Stimulated activated memory B cell treated with anti-CD40 and anti-IgM and Interleukin-4, amounts not matched to agents 10 μg/mL and 1 μg/mL and 100 μg/mL, for 72 hours (primary cell): ENCODE results near the gene MAP2K5.

Source experiments
- ATAC-seq: fragments of 150-1000 bp; cut with Tn5 transposase; 2 replicates; pipeline ENCODE4 v1.10.0; 2021
- H3K27ac Mint-ChIP-seq: one replicate; pipeline ENCODE4 v1.8.0; 2022; ENCODE audit warnings: mild to moderate bottlenecking, mixed read lengths
- H3K27me3 Mint-ChIP-seq: one replicate; pipeline ENCODE4 v1.8.0; 2022; ENCODE audit warnings: mixed read lengths
- H3K36me3 Mint-ChIP-seq: one replicate; pipeline ENCODE4 v1.8.0; 2022; ENCODE audit warnings: mixed read lengths
- H3K4me1 Mint-ChIP-seq: one replicate; pipeline ENCODE4 v1.8.0; 2022; ENCODE audit warnings: mixed read lengths
- H3K4me3 Mint-ChIP-seq: one replicate; pipeline ENCODE4 v1.8.0; 2022; ENCODE audit warnings: mild to moderate bottlenecking, moderate library complexity, mixed read lengths
- H3K9me3 Mint-ChIP-seq: one replicate; pipeline ENCODE4 v1.8.0; 2022; ENCODE audit warnings: mixed read lengths

The MAP2K5 gene

GRCh38 chr15:67805008-67805665 is 262.6 kb downstream of the MAP2K5 start:
- H3K4me3 Mint-ChIP-seq = no peak overlapping the region
- no peaks in the 10 kb centered on the region for H3K27me3 Mint-ChIP-seq
- no peak overlapping the region for H3K27ac Mint-ChIP-seq
- H3K4me1 Mint-ChIP-seq = peaks cover 11% of the 10 kb centered on the region
- ATAC-seq = no peak
- H3K9me3 Mint-ChIP-seq = no peaks in the 10 kb centered on the region
- peaks cover 36% of the 10 kb centered on the region for H3K36me3 Mint-ChIP-seq

- ATAC-seq = no peak
- H3K27ac Mint-ChIP-seq = no peak overlapping the region
Observed at GRCh38 chr15:67805666-67806516, 263.4 kb downstream of the MAP2K5 start.

GRCh38 chr15:67806536-67806935 is 264.0 kb downstream of the MAP2K5 start:
- H3K27ac Mint-ChIP-seq = no peak overlapping the region
- no peaks in the 10 kb centered on the region for H3K9me3 Mint-ChIP-seq
- peaks cover 36% of the 10 kb centered on the region for H3K36me3 Mint-ChIP-seq
- no peak for ATAC-seq
- H3K4me1 Mint-ChIP-seq = peaks cover 11% of the 10 kb centered on the region
- H3K4me3 Mint-ChIP-seq = no peak overlapping the region
- H3K27me3 Mint-ChIP-seq = no peaks in the 10 kb centered on the region

More at GRCh38 chr15:67805666-67806516, 263.4 kb downstream of the MAP2K5 start:
- no peaks in the 10 kb centered on the region for H3K9me3 Mint-ChIP-seq
- peaks cover 36% of the 10 kb centered on the region for H3K36me3 Mint-ChIP-seq
- no peak overlapping the region for H3K4me3 Mint-ChIP-seq
- peaks cover 11% of the 10 kb centered on the region for H3K4me1 Mint-ChIP-seq
- no peaks in the 10 kb centered on the region for H3K27me3 Mint-ChIP-seq

- Mint-ChIP-seq H3K4me3 (no peak overlapping the region), H3K36me3 (peaks cover 36% of the 10 kb centered on the region), H3K27ac (no peak overlapping the region), H3K9me3 (no peaks in the 10 kb centered on the region), H3K4me1 (peaks cover 11% of the 10 kb centered on the region), H3K27me3 (no peaks in the 10 kb centered on the region)
- no peak for ATAC-seq
Observed at GRCh38 chr15:67807141-67807540, 264.6 kb downstream of the MAP2K5 start.

GRCh38 chr15:67807836-67808235 is 265.3 kb downstream of the MAP2K5 start:
- Mint-ChIP-seq H3K4me3 (no peak overlapping the region), H3K27ac (no peak overlapping the region), H3K4me1 (peaks cover 4% of the 10 kb centered on the region), H3K36me3 (peaks cover 30% of the 10 kb centered on the region), H3K27me3 (no peaks in the 10 kb centered on the region), H3K9me3 (no peaks in the 10 kb centered on the region)
- no peak for ATAC-seq

GRCh38 chr15:67808821-67809220 is 266.3 kb downstream of the MAP2K5 start:
- no peaks in the 10 kb centered on the region for H3K4me1 Mint-ChIP-seq
- H3K27ac Mint-ChIP-seq = no peak overlapping the region
- no peak for ATAC-seq
- H3K9me3 Mint-ChIP-seq = no peaks in the 10 kb centered on the region
- no peaks in the 10 kb centered on the region for H3K27me3 Mint-ChIP-seq
- no peak overlapping the region for H3K4me3 Mint-ChIP-seq
- H3K36me3 Mint-ChIP-seq = peaks cover 30% of the 10 kb centered on the region

GRCh38 chr15:67809441-67809840 is 266.9 kb downstream of the MAP2K5 start:
- H3K9me3 Mint-ChIP-seq = no peaks in the 10 kb centered on the region
- ATAC-seq = no peak
- H3K27me3 Mint-ChIP-seq = no peaks in the 10 kb centered on the region
- no peaks in the 10 kb centered on the region for H3K4me1 Mint-ChIP-seq
- H3K4me3 Mint-ChIP-seq = no peak overlapping the region
- peaks cover 26% of the 10 kb centered on the region for H3K36me3 Mint-ChIP-seq
- no peak overlapping the region for H3K27ac Mint-ChIP-seq

- no peak for ATAC-seq
- Mint-ChIP-seq H3K4me1 (no peaks in the 10 kb centered on the region), H3K9me3 (no peaks in the 10 kb centered on the region), H3K27ac (no peak overlapping the region), H3K4me3 (no peak overlapping the region), H3K27me3 (no peaks in the 10 kb centered on the region), H3K36me3 (peaks cover 28% of the 10 kb centered on the region)
Observed at GRCh38 chr15:67809866-67810265, 267.4 kb downstream of the MAP2K5 start.

GRCh38 chr15:67812241-67812644 is 269.7 kb downstream of the MAP2K5 start:
- no peaks in the 10 kb centered on the region for H3K4me1 Mint-ChIP-seq

GRCh38 chr15:67813104-67813634 is 270.7 kb downstream of the MAP2K5 start:
- Mint-ChIP-seq H3K9me3 (no peaks in the 10 kb centered on the region), H3K4me1 (no peaks in the 10 kb centered on the region), H3K4me3 (no peak overlapping the region), H3K27ac (no peak overlapping the region), H3K27me3 (peaks cover 17% of the 10 kb centered on the region), H3K36me3 (peaks cover 20% of the 10 kb centered on the region)
- ATAC-seq = no peak

More at GRCh38 chr15:67812241-67812644, 269.7 kb downstream of the MAP2K5 start:
- no peaks in the 10 kb centered on the region for H3K9me3 Mint-ChIP-seq
- no peak overlapping the region for H3K27ac Mint-ChIP-seq
- H3K4me3 Mint-ChIP-seq = no peak overlapping the region
- ATAC-seq = no peak
- peaks cover 27% of the 10 kb centered on the region for H3K36me3 Mint-ChIP-seq
- peaks cover 9% of the 10 kb centered on the region for H3K27me3 Mint-ChIP-seq

GRCh38 chr15:67815036-67815592 is 272.6 kb downstream of the MAP2K5 start:
- Mint-ChIP-seq H3K36me3 (peaks cover 12% of the 10 kb centered on the region), H3K9me3 (no peaks in the 10 kb centered on the region), H3K4me3 (no peak overlapping the region), H3K27me3 (peaks cover 37% of the 10 kb centered on the region), H3K4me1 (peaks cover 3% of the 10 kb centered on the region), H3K27ac (no peak overlapping the region)
- no peak for ATAC-seq

GRCh38 chr15:67816668-67817067 is 274.2 kb downstream of the MAP2K5 start:
- H3K27me3 Mint-ChIP-seq = peaks cover 52% of the 10 kb centered on the region
- no peak overlapping the region for H3K27ac Mint-ChIP-seq
- peaks cover 18% of the 10 kb centered on the region for H3K4me1 Mint-ChIP-seq
- H3K36me3 Mint-ChIP-seq = peaks cover 12% of the 10 kb centered on the region
- H3K4me3 Mint-ChIP-seq = no peak overlapping the region
- ATAC-seq = no peak
- H3K9me3 Mint-ChIP-seq = no peaks in the 10 kb centered on the region

- no peak overlapping the region for H3K4me3 Mint-ChIP-seq
- H3K27me3 Mint-ChIP-seq = peaks cover 69% of the 10 kb centered on the region
Observed at GRCh38 chr15:67818464-67818863, 276.0 kb downstream of the MAP2K5 start.

GRCh38 chr15:67819636-67820035 is 277.1 kb downstream of the MAP2K5 start:
- Mint-ChIP-seq H3K4me1 (peaks cover 44% of the 10 kb centered on the region), H3K9me3 (no peaks in the 10 kb centered on the region), H3K4me3 (no peak overlapping the region), H3K27me3 (peaks cover 81% of the 10 kb centered on the region), H3K36me3 (peaks cover 16% of the 10 kb centered on the region), H3K27ac (no peak overlapping the region)
- no peak for ATAC-seq

More at GRCh38 chr15:67818464-67818863, 276.0 kb downstream of the MAP2K5 start:
- peaks cover 12% of the 10 kb centered on the region for H3K36me3 Mint-ChIP-seq
- no peak overlapping the region for H3K27ac Mint-ChIP-seq
- peaks cover 33% of the 10 kb centered on the region for H3K4me1 Mint-ChIP-seq
- no peak for ATAC-seq
- H3K9me3 Mint-ChIP-seq = no peaks in the 10 kb centered on the region
